Upper lobe of right lung (tissue), 1 donor: ENCODE measurements around the gene MICALL1. TPM values are rescaled to one million over a fixed set of nuclear protein-coding genes. Genes with fewer than 3 reads are reported as not detected.

ENCODE experiments used
- ATAC-seq: fragments of 200-7000 bp; cut with Tn5 transposase; one replicate; pipeline ENCODE4 v1.9.1; 2020; ENCODE audit warnings: mild to moderate bottlenecking, moderate library complexity
- DNase-seq: peaks from one replicate; pipeline ENCODE4 v3.0.0-alpha.2; 2020
- H3K27ac ChIP-seq: fragments of 200-600 bp; one replicate; pipeline ENCODE4 v1.8.0; 2022
- H3K27me3 ChIP-seq: fragments of 200-600 bp; one replicate; pipeline ENCODE4 v1.8.0; 2022; ENCODE audit warnings: mild to moderate bottlenecking
- H3K36me3 ChIP-seq: fragments of 200-600 bp; one replicate; pipeline ENCODE4 v1.8.0; 2022
- H3K4me1 ChIP-seq: fragments of 200-600 bp; one replicate; pipeline ENCODE4 v1.8.0; 2022
- H3K4me3 ChIP-seq: fragments of 200-600 bp; one replicate; pipeline ENCODE4 v1.8.0; 2022; ENCODE audit warnings: mild to moderate bottlenecking
- H3K9me3 ChIP-seq: fragments of 200-600 bp; one replicate; pipeline ENCODE4 v1.8.0; 2022
- CTCF ChIP-seq: fragments of 200-600 bp; IDR thresholded peaks from one replicate; pipeline ENCODE4 v1.8.0; 2022; ENCODE audit warnings: antibody characterized with exemption
- intact Hi-C: fragments of 100-400 bp; cut with DNase I; formaldehyde crosslinking; loops from one replicate; pipeline ENCODE4 v1.11.0; 2022
- long read RNA-seq: library from polyadenylated mRNA; unstranded; transcript quantifications from one replicate; pipeline ENCODE4 v2.0.0, GENCODE V29; 2021
- total RNA-seq: library from RNA; stranded (reverse); fragmentation: NEBNext Ultra II Directional; extraction: Animal tissue kit (Norgen Biotek cat#: 25700); gene quantifications from one replicate; pipeline ENCODE4 v1.2.1, GENCODE V29; 2021
- donor health status: DM: no; HTN: yes; CAD: no; lungs with severe emphysema.

Gene MICALL1
- 37.4 TPM for total RNA-seq
- long read RNA-seq, full-length matches to known transcripts, result 14 of 40 reads
- long read RNA-seq, partial matches to known transcripts, result 19 of 40 reads
- long read RNA-seq, other reads (novel, unspliced or antisense), result 7 of 40 reads

GRCh38 chr22:37905534-37906363, at the start of gene MICALL1:
Gene MICALL1 (plus strand): TSS chr22:37906297. CDS start chr22:37906423, 126 bp downstream.
- peak within 1 kb of the TSS; percentile 55 for H3K4me3 ChIP-seq
- no peaks in the 10 kb centered on the region for H3K9me3 ChIP-seq
- H3K27ac ChIP-seq, result peak within 1 kb of the TSS; percentile 66
- H3K4me1 ChIP-seq, result peaks cover 15% of the 10 kb centered on the region
- no peaks in the 10 kb centered on the region for H3K27me3 ChIP-seq
- peak; percentile 92 for ATAC-seq
- intact Hi-C loops, result no loop called here
- peak; percentile 89 for DNase-seq
- no peak for TF ChIP-seq CTCF
- H3K36me3 ChIP-seq, result no peaks in the 10 kb centered on the region

GRCh38 chr22:37860796-37861421, 45.2 kb upstream of the MICALL1 start:
- ATAC-seq, result peak; percentile 83
- H3K9me3 ChIP-seq, result no peaks in the 10 kb centered on the region
- no peak for TF ChIP-seq CTCF
- no peaks in the 10 kb centered on the region for H3K4me1 ChIP-seq
- intact Hi-C loops, result loop anchor here (10.0 kb wide), 1 partner anchor 46 kb away; no protein-coding TSS in a partner anchor
- no peak overlapping the region for H3K4me3 ChIP-seq
- no peak overlapping the region for H3K27ac ChIP-seq
- peaks cover 97% of the 10 kb centered on the region for H3K36me3 ChIP-seq
- DNase-seq, result no peak
- H3K27me3 ChIP-seq, result no peaks in the 10 kb centered on the region

- H3K27me3 ChIP-seq, result no peaks in the 10 kb centered on the region
- intact Hi-C loops, result loop anchor here (10.0 kb wide), 1 partner anchor 48 kb away; no protein-coding TSS in a partner anchor
- no peaks in the 10 kb centered on the region for H3K4me1 ChIP-seq
- ATAC-seq, result no peak
- peaks cover 93% of the 10 kb centered on the region for H3K36me3 ChIP-seq
- no peaks in the 10 kb centered on the region for H3K9me3 ChIP-seq
- no peak for DNase-seq
- H3K4me3 ChIP-seq, result no peak overlapping the region
- no peak for TF ChIP-seq CTCF
- no peak overlapping the region for H3K27ac ChIP-seq
Observed at GRCh38 chr22:37862570-37863325, 43.3 kb upstream of the MICALL1 start.

- no peaks in the 10 kb centered on the region for H3K9me3 ChIP-seq
- H3K4me1 ChIP-seq, result no peaks in the 10 kb centered on the region
- ATAC-seq (no peak), DNase-seq (no peak)
- no peak overlapping the region for H3K4me3 ChIP-seq
- no peak for TF ChIP-seq CTCF
- no peaks in the 10 kb centered on the region for H3K27me3 ChIP-seq
- H3K27ac ChIP-seq, result no peak overlapping the region
- intact Hi-C loops, result loop anchor here (10.0 kb wide), 1 partner anchor 51 kb away; no protein-coding TSS in a partner anchor
- H3K36me3 ChIP-seq, result peaks cover 96% of the 10 kb centered on the region
Observed at GRCh38 chr22:37865510-37865909, 40.6 kb upstream of the MICALL1 start.

GRCh38 chr22:37870273-37870672, 35.8 kb upstream of the MICALL1 start:
- no peaks in the 10 kb centered on the region for H3K9me3 ChIP-seq
- ATAC-seq (no peak), DNase-seq (no peak)
- H3K27me3 ChIP-seq, result no peaks in the 10 kb centered on the region
- peaks cover 96% of the 10 kb centered on the region for H3K36me3 ChIP-seq
- intact Hi-C loops, result no loop called here
- no peak overlapping the region for H3K27ac ChIP-seq
- no peak for TF ChIP-seq CTCF
- H3K4me3 ChIP-seq, result no peak overlapping the region
- H3K4me1 ChIP-seq, result no peaks in the 10 kb centered on the region
